Hepatocyte (in vitro differentiated cells): Measurements from ENCODE around the gene POM121L2.

Experiments used
- CTCF ChIP-seq: fragments of 200-600 bp; sonication (generic); IDR thresholded peaks from 2 replicates; pipeline ENCODE4 v1.5.1; 2016; ENCODE audit warnings: antibody characterized with exemption, mild to moderate bottlenecking; ENCODE audit not compliant: poor library complexity
- EZH2 ChIP-seq: fragments of 200-600 bp; sonication (generic); IDR thresholded peaks from 2 replicates; pipeline ENCODE4 v1.6.1; 2016; ENCODE audit warnings: antibody characterized with exemption, mild to moderate bottlenecking, borderline replicate concordance
- EZH2phosphoT487 ChIP-seq: fragments of 200-600 bp; sonication (generic); IDR thresholded peaks from one replicate; pipeline ENCODE4 v1.6.1; 2018; ENCODE audit warnings: antibody characterized with exemption, mild to moderate bottlenecking, low read depth, moderate library complexity; ENCODE audit not compliant: unreplicated experiment, severe bottlenecking

GRCh38 chr6:27359231-27359630 is 47.2 kb upstream of the POM121L2 start:
- no peak for TF ChIP-seq CTCF
- no peak for TF ChIP-seq EZH2
- no peak for TF ChIP-seq EZH2phosphoT487
